WTC11 (cell line): ENCODE measurements around the gene ELFN2.

Source experiments
- CBFB ChIP-seq: sonication (generic); formaldehyde crosslinking; IDR thresholded peaks from 2 replicates; pipeline ENCODE4 v1.8.1; 2022; ENCODE audit warnings: mild to moderate bottlenecking, low read depth, missing genetic modification reagents
- CREM ChIP-seq: sonication (generic); formaldehyde crosslinking; IDR thresholded peaks from 2 replicates; pipeline ENCODE4 v1.8.1; 2022; ENCODE audit warnings: mild to moderate bottlenecking, missing genetic modification reagents, moderate library complexity
- TF ChIP-seq, protein P1 (sequence below): fragments of 200-600 bp; IDR thresholded peaks from 2 replicates; pipeline ENCODE4 v1.8.0; 2022; ENCODE audit warnings: antibody characterized with exemption

DNA sequence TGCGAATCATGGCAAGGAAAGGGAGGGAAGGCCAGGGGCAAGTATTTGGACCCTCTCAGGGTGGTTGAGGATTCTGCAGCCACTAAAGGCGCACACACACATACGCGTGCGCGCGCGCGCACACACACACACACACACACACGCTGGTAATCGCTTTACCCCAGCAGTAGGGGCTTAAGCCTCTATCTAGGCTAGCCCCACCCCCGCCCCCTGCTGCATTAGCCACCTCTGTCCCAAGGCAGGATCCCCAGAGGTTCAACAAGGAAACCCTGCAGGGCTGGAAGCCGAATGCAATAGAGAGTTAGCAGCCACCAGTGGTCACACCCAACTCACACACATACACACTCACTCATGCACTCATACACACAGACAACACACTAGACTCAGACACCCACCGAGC, 28.6 kb upstream of the ELFN2 start:
- TF ChIP-seq, protein P1, sequence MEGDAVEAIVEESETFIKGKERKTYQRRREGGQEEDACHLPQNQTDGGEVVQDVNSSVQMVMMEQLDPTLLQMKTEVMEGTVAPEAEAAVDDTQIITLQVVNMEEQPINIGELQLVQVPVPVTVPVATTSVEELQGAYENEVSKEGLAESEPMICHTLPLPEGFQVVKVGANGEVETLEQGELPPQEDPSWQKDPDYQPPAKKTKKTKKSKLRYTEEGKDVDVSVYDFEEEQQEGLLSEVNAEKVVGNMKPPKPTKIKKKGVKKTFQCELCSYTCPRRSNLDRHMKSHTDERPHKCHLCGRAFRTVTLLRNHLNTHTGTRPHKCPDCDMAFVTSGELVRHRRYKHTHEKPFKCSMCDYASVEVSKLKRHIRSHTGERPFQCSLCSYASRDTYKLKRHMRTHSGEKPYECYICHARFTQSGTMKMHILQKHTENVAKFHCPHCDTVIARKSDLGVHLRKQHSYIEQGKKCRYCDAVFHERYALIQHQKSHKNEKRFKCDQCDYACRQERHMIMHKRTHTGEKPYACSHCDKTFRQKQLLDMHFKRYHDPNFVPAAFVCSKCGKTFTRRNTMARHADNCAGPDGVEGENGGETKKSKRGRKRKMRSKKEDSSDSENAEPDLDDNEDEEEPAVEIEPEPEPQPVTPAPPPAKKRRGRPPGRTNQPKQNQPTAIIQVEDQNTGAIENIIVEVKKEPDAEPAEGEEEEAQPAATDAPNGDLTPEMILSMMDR, result no peak
- no peak for TF ChIP-seq CREM (CRISPR knock-in tag)
- TF ChIP-seq CBFB (CRISPR knock-in tag), result no peak
